Fibroblast of mammary gland (primary cell): ENCODE measurements around the gene NME3.

Experiments used
- DNase-seq: peaks from one replicate; pipeline ENCODE4 v3.0.0-alpha.2; 2010; ENCODE audit warnings: low read depth
- H3K4me3 ChIP-seq: 2 replicates; pipeline ENCODE4 v1.5.1; 2011; ENCODE audit warnings: low read depth, mild to moderate bottlenecking, low read length, moderate library complexity; ENCODE audit not compliant: control insufficient read depth
- TF ChIP-seq, protein P1 (sequence below): conservative IDR thresholded peaks from 2 replicates; pipeline ENCODE4 v1.5.1; 2011; ENCODE audit warnings: low read depth, low read length, inconsistent platforms; ENCODE audit not compliant: control insufficient read depth, insufficient read depth

The NME3 gene

GRCh38 chr16:1771188-1771863, at the start of gene NME3:
TSS of gene NME3 (minus strand) at chr16:1771543. CDS start at chr16:1771534, 9 bp downstream.
- peak within 1 kb of the TSS; percentile 69 for H3K4me3 ChIP-seq
- peak; percentile 52 for DNase-seq
- TF ChIP-seq, protein P1, sequence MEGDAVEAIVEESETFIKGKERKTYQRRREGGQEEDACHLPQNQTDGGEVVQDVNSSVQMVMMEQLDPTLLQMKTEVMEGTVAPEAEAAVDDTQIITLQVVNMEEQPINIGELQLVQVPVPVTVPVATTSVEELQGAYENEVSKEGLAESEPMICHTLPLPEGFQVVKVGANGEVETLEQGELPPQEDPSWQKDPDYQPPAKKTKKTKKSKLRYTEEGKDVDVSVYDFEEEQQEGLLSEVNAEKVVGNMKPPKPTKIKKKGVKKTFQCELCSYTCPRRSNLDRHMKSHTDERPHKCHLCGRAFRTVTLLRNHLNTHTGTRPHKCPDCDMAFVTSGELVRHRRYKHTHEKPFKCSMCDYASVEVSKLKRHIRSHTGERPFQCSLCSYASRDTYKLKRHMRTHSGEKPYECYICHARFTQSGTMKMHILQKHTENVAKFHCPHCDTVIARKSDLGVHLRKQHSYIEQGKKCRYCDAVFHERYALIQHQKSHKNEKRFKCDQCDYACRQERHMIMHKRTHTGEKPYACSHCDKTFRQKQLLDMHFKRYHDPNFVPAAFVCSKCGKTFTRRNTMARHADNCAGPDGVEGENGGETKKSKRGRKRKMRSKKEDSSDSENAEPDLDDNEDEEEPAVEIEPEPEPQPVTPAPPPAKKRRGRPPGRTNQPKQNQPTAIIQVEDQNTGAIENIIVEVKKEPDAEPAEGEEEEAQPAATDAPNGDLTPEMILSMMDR, result no peak

DNA sequence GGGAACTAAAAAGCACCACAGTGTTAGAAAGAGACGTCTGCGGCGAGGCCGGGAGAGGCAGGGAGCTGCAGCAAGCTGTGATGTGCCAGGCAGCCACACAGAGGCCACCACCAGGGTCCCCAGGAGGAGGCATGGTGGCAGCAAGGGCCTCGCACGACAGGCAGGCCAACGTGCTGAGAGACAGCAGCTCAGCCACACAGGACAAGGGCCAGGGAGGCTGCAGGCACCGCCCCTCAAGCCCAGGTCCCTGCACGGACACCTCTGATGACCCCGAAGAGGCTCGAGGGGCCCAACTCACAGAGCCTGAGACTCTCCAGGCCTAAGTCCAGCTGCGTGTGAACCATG, 49.6 kb upstream of the NME3 start:
- DNase-seq, result no peak
- H3K4me3 ChIP-seq, result no peak overlapping the region
- TF ChIP-seq, protein P1, result no peak

- no peak for DNase-seq
- TF ChIP-seq, protein P1, result no peak
- H3K4me3 ChIP-seq, result no peak overlapping the region
Observed at GRCh38 chr16:1820096-1820945, 49.0 kb upstream of the NME3 start.

- no peak overlapping the region for H3K4me3 ChIP-seq
- TF ChIP-seq, protein P1, result no peak
Observed at GRCh38 chr16:1819611-1820010, 48.3 kb upstream of the NME3 start.

DNA sequence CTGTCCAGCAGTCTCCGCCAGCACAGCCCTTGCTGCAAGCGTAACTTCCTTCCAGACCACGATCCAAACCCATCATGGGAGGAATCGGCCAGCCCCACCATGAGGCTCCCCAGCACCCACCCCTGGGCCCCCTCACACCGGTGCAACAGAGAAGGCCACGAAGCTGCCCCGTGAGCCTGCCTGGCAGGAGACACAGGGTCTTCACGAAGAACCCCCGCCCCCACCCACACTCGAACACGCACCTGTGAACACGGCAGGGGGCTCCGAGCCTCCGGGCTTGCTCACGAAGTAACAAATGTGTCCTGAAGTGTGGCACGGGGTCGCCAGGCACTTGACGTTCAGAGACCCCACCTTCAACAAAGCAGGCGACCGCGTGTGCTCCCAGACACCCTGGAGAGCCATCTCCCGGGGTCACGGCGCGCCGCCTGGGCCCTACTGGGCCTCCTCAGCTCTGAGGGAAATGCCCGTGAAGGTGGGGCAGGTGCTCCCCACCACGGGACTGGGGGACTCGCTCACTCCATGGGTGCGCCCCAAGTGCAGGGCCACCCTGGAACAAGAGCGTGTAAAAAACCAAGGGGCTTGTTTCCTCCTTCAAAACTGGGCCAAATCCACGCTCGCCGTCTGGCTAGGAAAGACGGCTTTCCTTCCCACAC, 47.7 kb upstream of the NME3 start:
- TF ChIP-seq, protein P1, result no peak
- no peak overlapping the region for H3K4me3 ChIP-seq
- no peak for DNase-seq

More at GRCh38 chr16:1819611-1820010, 48.3 kb upstream of the NME3 start:
- DNase-seq, result no peak

- no peak overlapping the region for H3K4me3 ChIP-seq
- DNase-seq, result no peak
- TF ChIP-seq, protein P1, result no peak
Observed at GRCh38 chr16:1818204-1818872, 47.0 kb upstream of the NME3 start.
